T-helper 17 cell (primary cell): ENCODE measurements around the gene DLD. TPM values are rescaled to one million over a fixed set of nuclear protein-coding genes. Genes with fewer than 3 reads are reported as not detected.
A peak's percentile ranks its signal among the peaks of the same experiment; 100 is the strongest.
"Not testable (repeated sequence)": the region's sequence is repeated elsewhere in the genome, so short reads cannot be mapped to it uniquely, and the experiment has no call there.

Experiments
- ATAC-seq: fragments of 150-1000 bp; cut with Tn5 transposase; 2 replicates; pipeline ENCODE4 v1.10.0; 2021; ENCODE audit warnings: mild to moderate bottlenecking, moderate library complexity
- DNase-seq, 3 donors: peaks; one replicate each; pipeline versions ENCODE4 v3.0.0 to v3.0.0-alpha.2; 2020 to 2021
- H3K9me3 ChIP-seq: one replicate; pipeline ENCODE4 v1.7.0; 2013; ENCODE audit warnings: low read length, mild to moderate bottlenecking; ENCODE audit not compliant: control insufficient read depth, poor library complexity, severe bottlenecking
- H3K27ac Mint-ChIP-seq: one replicate; pipeline ENCODE4 v1.8.0; 2022; ENCODE audit warnings: mild to moderate bottlenecking, moderate library complexity, mixed read lengths
- H3K27me3 Mint-ChIP-seq: one replicate; pipeline ENCODE4 v1.8.0; 2022; ENCODE audit warnings: mixed read lengths
- H3K36me3 Mint-ChIP-seq: one replicate; pipeline ENCODE4 v1.8.0; 2022; ENCODE audit warnings: low read depth, mixed read lengths
- H3K4me1 Mint-ChIP-seq: one replicate; pipeline ENCODE4 v1.8.0; 2022; ENCODE audit warnings: mild to moderate bottlenecking, mixed read lengths
- H3K4me3 Mint-ChIP-seq: one replicate; pipeline ENCODE4 v1.8.0; 2022; ENCODE audit warnings: mild to moderate bottlenecking, moderate library complexity, mixed read lengths
- total RNA-seq, 4 donors: library from RNA in 2 of 4; stranded (reverse) in 2 of 4; gene quantifications; one replicate each; pipeline ENCODE4 v1.2.3 and lab custom pipeline; 2022 to 2026

DLD gene, protein sequence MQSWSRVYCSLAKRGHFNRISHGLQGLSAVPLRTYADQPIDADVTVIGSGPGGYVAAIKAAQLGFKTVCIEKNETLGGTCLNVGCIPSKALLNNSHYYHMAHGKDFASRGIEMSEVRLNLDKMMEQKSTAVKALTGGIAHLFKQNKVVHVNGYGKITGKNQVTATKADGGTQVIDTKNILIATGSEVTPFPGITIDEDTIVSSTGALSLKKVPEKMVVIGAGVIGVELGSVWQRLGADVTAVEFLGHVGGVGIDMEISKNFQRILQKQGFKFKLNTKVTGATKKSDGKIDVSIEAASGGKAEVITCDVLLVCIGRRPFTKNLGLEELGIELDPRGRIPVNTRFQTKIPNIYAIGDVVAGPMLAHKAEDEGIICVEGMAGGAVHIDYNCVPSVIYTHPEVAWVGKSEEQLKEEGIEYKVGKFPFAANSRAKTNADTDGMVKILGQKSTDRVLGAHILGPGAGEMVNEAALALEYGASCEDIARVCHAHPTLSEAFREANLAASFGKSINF
- total RNA-seq (10 to 100 TPM; 49.4 to 64.5 TPM), total RNA-seq (lab: John Stamatoyannopoulos, UW) (43.1 to 47.8 reads per million in 2 donors)

DNA sequence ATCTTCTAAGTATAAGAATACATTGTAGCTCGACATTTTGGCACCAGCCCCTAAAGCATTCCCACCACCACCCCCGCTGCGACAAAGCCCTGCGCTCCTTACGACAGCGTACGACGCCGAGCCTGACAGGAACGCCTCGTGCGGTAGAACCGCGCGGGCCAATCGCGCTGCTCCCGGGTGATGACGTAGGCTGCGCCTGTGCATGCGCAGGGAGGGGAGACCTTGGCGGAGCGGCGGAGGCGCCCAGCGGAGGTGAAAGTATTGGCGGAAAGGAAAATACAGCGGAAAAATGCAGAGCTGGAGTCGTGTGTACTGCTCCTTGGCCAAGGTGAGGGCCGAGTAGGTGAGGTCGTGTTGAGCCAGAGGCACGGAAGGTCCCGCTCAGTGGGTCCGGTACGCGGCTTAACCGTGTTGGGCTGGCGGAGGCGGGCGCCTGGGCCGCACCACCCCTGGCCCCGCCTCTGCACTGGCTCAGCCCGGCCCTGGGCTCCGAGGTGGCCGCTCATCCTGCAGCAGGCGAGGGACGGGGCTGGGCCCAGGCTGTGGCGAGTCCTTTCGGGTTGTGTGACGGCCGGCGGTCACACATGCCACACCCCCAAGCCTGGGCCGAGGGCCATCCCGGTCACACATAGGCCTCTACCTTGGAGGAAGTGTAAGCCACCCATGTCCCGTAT lies at the start of gene DLD:
DLD (plus strand) TSS at position 222 of the 674 bp plus-strand sequence; CDS start at position 290, 68 bp downstream.
- H3K4me3 Mint-ChIP-seq, result peak within 1 kb of the TSS; percentile 100
- DNase-seq (peak; percentile 87 to 89 (median 87)), ATAC-seq (peak; percentile 97)
- H3K4me1 Mint-ChIP-seq, result peaks cover 43% of the 10 kb centered on the region
- peak within 1 kb of the TSS; percentile 99 for H3K27ac Mint-ChIP-seq
- H3K27me3 Mint-ChIP-seq, result no peaks in the 10 kb centered on the region
- no peaks in the 10 kb centered on the region for H3K9me3 ChIP-seq
- peaks cover 15% of the 10 kb centered on the region for H3K36me3 Mint-ChIP-seq

DNA sequence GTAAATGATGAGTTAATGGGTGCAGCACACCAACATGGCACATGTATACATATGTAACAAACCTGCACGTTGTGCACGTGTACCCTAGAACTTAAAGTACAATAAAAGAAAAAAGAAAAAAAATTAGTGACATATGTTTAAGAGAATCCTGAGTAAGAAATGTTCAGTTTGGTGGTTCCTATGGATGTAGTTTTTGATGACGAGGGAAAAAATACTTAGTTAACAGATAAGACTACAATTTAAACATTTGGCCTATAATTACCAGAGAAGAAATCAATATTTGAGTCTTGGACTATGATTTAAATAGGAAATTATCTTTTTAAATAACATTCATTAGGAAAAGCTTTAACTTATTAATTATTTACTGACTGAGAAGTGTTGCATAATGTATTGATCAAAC lies 48.8 kb upstream of the DLD start:
- peaks cover 6% of the 10 kb centered on the region for H3K36me3 Mint-ChIP-seq
- no peak overlapping the region for H3K4me3 Mint-ChIP-seq
- H3K9me3 ChIP-seq, result no peaks in the 10 kb centered on the region
- no peak overlapping the region for H3K27ac Mint-ChIP-seq
- peaks cover 12% of the 10 kb centered on the region for H3K4me1 Mint-ChIP-seq
- H3K27me3 Mint-ChIP-seq, result peaks cover 6% of the 10 kb centered on the region
- ATAC-seq (no peak), DNase-seq (no peak)

DNA sequence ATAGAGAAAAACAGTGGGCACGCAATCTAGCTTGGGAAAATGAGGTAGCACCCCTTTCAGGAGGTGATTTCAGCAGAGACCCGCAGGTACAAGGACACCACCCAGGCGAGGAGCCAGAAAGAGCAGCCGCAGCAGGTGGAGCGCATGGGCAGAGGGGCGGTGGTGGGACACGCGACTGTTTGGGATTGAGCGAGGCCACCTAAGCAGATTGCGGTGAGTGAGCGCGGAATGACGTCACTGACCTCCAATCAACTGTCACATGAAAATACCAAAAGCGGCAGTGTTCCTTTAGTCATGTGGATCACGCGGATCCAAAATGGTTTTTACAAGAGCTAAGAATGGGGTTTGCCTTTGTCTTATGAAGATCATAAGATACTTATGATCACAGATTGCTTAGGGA lies 47.8 kb upstream of the DLD start:
- H3K36me3 Mint-ChIP-seq, result peaks cover 6% of the 10 kb centered on the region
- ATAC-seq, result no peak

DNA sequence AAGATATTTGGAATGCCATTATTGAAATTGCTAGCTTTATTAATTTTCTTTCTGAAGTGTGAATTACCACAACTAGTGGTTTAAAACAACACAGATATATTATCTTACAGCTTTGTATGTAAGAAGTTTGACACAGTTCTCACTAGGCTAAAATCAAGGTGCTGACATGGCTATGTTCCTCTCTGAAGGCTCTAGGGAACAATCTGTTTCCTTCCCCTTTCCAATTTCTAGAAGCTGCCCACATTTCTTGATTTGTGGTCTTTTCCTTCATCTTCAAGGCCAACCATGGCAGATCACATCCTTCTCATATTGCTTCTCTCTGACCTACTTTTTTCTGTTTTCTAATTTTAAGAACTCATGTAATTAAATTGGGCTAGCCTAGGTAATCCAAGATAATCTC lies 44.7 kb upstream of the DLD start:
- no peak for ATAC-seq
- DNase-seq, result no peak
- no peaks in the 10 kb centered on the region for H3K27me3 Mint-ChIP-seq
- peaks cover 10% of the 10 kb centered on the region for H3K4me1 Mint-ChIP-seq
- H3K9me3 ChIP-seq, result no peaks in the 10 kb centered on the region
- H3K36me3 Mint-ChIP-seq, result peaks cover 4% of the 10 kb centered on the region
- H3K4me3 Mint-ChIP-seq, result no peak overlapping the region
- no peak overlapping the region for H3K27ac Mint-ChIP-seq

More for the DNA sequence above, 47.8 kb upstream of the DLD start:
- Mint-ChIP-seq H3K4me3 (no peak overlapping the region), H3K27me3 (no peaks in the 10 kb centered on the region), H3K27ac (no peak overlapping the region), H3K4me1 (peaks cover 10% of the 10 kb centered on the region)
- no peaks in the 10 kb centered on the region for H3K9me3 ChIP-seq
- no peak for DNase-seq

DNA sequence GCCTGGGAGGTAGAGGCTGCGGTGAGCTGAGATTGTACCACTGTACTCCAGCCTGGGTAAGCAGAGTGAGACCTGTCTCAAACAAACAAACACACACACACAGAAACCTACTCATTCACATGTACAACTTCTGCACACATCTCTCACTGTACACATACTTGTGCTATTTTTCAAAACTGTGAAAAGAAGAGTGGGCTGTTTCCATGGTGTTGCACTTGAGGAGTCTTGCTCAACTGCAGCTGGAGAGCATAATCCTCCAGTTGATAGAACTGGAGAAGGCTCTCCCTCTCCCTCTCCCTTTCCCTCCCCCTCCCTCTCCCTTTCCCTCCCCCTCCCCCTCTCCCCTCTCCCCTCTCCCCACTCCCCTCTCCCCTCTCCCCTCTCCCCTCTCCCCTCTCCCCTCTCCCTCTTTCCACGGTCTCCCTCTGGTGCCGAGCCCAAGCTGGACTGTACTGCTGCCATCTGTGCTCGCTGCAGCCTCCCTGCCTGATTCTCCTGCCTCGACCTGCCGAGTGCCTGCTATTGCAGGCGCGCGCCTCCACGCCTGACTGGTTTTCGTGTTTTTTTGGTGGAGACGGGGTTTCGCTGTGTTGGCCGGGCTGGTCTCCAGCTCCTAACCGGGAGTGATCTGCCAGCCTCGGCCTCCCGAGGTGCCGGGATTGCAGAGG lies 43.7 kb upstream of the DLD start:
- no peaks in the 10 kb centered on the region for H3K27me3 Mint-ChIP-seq
- H3K4me3 Mint-ChIP-seq, result no peak overlapping the region
- ATAC-seq, result no peak
- no peak for DNase-seq
- peaks cover 10% of the 10 kb centered on the region for H3K4me1 Mint-ChIP-seq
- H3K36me3 Mint-ChIP-seq, result peaks cover 4% of the 10 kb centered on the region
- H3K9me3 ChIP-seq, result no peaks in the 10 kb centered on the region
- H3K27ac Mint-ChIP-seq, result no peak overlapping the region

DNA sequence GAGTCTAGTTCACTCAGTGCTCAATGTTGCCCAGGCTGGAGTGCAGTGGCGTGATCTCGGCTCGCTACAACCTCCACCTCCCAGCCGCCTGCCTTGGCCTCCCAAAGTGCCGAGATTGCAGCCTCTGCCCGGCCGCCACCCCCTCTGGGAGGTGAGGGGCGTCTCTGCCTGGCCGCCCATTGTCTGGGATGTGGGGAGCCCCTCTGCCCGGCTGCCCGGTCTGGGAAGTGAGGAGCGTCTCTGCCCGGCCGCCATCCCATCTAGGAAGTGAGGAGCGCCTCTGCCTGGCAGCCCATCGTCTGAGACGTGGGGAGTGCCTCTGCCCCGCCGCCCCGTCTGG lies 43.2 kb upstream of the DLD start:
- not testable (repeated sequence) for DNase-seq

DNA sequence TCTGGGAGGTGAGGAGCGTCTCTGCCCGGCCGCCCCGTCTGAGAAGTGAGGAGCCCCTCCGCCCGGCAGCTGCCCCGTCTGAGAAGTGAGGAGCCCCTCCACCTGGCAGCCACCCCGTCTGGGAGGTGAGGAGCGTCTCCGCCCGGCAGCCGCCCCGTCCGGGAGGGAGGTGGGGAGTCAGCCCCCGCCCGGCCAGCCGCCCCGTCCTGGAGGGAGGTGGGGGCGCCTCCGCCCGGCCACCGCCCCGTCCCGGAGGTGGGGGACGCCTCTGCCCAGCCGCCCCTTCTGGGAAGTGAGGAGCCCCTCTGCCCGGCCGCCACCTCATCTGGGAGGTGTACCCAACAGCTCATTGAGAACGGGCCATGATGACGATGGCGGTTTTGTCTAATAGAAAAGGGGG lies 42.8 kb upstream of the DLD start:
- not testable (repeated sequence) for H3K4me3 Mint-ChIP-seq, H3K9me3 ChIP-seq, H3K27me3 Mint-ChIP-seq, ATAC-seq, H3K4me1 Mint-ChIP-seq, H3K36me3 Mint-ChIP-seq, DNase-seq, H3K27ac Mint-ChIP-seq

More for the DNA sequence above, 43.2 kb upstream of the DLD start:
- H3K9me3 ChIP-seq, H3K27ac Mint-ChIP-seq, ATAC-seq, H3K36me3 Mint-ChIP-seq, H3K27me3 Mint-ChIP-seq, H3K4me3 Mint-ChIP-seq, H3K4me1 Mint-ChIP-seq: not testable (repeated sequence)

DNA sequence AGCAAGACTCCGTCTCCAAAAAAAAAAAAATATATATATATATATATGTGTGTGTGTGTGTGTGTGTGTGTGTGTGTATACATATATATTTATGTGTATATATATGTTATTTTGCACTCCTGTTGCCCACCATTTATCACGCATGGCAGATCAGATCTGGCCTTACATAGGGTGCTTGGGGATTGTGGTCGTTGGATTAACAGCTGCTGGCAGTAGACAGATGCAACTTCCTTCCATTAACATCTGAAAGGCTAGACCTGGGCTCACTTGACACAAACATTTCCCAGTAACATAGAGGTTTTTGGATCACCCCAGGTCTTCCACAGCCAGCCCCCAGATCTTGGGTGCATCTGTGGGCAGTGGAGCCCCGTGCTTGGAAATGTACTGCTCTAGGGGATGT lies 40.8 kb upstream of the DLD start:
- Mint-ChIP-seq H3K27me3 (no peaks in the 10 kb centered on the region), H3K4me3 (no peak overlapping the region), H3K36me3 (peaks cover 5% of the 10 kb centered on the region), H3K27ac (no peak overlapping the region), H3K4me1 (peaks cover 14% of the 10 kb centered on the region)
- H3K9me3 ChIP-seq, result no peaks in the 10 kb centered on the region
- ATAC-seq, result no peak
- DNase-seq, result no peak

DNA sequence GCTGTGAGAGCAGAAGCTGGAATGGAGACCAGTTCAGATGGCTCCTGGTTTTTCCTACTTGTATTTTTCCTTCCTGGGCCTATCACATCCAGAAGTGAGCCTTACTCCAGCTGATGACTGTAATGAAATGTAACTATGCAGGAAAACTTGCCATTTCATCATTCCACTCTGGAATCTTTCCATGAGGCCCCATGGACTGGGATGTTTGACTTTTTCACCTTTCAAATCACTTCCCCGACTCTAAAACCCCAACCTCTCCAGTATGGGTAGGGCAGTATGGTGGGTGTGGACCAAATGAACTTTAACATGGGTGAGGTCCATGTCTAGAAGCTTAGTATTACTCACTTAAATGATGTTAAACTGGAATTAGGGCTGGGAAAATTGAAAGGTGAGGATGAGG lies 40.3 kb upstream of the DLD start:
- no peak for DNase-seq
- H3K27ac Mint-ChIP-seq, result no peak overlapping the region
- H3K36me3 Mint-ChIP-seq, result peaks cover 5% of the 10 kb centered on the region
- peaks cover 14% of the 10 kb centered on the region for H3K4me1 Mint-ChIP-seq
- no peaks in the 10 kb centered on the region for H3K9me3 ChIP-seq
- H3K4me3 Mint-ChIP-seq, result no peak overlapping the region
- ATAC-seq, result no peak
- no peaks in the 10 kb centered on the region for H3K27me3 Mint-ChIP-seq

DNA sequence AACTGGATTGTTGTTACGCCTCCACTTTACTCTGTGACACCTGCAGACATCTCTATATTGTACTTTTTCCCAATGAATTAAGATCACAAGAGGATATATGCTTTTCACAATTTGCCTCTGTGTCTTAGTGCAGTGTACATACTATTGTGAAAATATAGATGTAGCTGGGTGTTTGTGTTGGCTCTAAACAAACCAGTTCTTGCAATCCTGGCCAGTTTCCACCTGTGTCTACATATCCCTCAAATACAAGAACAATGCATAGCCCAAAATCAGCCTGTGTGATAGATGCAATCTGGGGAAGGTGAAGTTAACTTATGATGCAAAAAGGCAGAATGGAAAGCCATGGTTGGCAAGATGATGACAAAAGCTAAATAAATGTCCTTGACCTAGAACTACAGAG lies 36.5 kb upstream of the DLD start:
- ATAC-seq (no peak), DNase-seq (no peak)
- peaks cover 5% of the 10 kb centered on the region for H3K36me3 Mint-ChIP-seq
- no peak overlapping the region for H3K4me3 Mint-ChIP-seq
- H3K9me3 ChIP-seq, result no peaks in the 10 kb centered on the region
- no peaks in the 10 kb centered on the region for H3K27me3 Mint-ChIP-seq
- peaks cover 33% of the 10 kb centered on the region for H3K4me1 Mint-ChIP-seq
- H3K27ac Mint-ChIP-seq, result peak overlapping the region; percentile 19

DNA sequence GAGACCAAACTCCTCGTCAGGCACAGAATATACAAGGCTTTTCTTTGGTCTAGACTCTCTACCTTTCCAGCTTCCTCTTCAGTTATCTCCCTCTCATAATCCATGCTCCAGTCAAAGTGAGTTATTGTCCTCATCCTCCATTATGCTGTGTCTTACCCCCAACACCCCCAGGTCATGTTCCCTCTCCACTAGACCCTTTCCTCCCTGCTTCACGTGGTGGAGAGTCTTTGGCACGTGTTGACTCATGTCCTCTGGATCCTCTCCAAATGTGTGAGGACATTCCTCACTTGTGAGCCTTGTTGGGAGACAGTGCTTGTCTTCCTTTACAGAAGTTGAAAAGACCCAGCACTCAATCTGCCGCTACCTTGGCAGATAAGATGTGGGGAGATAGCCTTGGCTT lies 36.0 kb upstream of the DLD start:
- peaks cover 5% of the 10 kb centered on the region for H3K36me3 Mint-ChIP-seq
- ATAC-seq, result no peak
- H3K4me1 Mint-ChIP-seq, result peaks cover 36% of the 10 kb centered on the region
- peak overlapping the region; percentile 19 for H3K27ac Mint-ChIP-seq
- no peak for DNase-seq
- H3K27me3 Mint-ChIP-seq, result no peaks in the 10 kb centered on the region
- H3K9me3 ChIP-seq, result no peaks in the 10 kb centered on the region
- H3K4me3 Mint-ChIP-seq, result no peak overlapping the region

DNA sequence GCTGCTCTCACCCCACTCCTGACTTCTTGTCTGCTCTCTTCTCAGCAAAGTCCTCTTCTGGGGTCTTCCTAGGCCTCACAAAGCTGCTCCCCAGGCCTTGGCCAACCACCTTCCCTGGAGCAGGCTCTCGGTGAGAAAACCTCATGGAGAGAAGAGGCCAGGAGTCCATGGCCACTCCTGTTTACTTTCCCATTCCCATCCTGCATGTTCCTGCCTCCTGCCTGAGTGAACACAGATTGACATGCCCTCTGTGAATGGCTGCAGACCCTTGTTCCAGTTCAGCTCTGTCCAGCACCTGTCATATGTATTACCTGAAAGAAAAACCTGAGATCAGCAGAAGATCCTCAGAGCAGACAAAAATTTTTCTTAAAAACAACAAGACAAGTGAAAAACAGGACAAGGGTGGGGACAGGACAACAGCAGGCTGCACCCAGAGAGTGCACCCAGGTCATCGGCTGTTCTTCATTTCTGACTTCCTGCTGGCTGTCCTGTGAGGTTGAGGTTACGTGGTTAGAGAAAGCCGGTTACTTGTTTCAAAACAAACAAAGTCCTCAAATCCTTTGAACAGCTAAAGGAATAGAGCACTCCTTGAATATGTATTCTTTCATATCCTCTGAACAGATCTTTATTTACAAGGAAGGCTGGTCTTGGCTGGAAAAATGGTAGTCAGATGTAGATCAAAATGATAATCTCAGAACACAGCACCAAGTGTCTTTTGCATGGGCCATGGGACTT lies 34.0 kb upstream of the DLD start:
- H3K27ac Mint-ChIP-seq, result peak overlapping the region; percentile 92
- peaks cover 44% of the 10 kb centered on the region for H3K4me1 Mint-ChIP-seq
- H3K36me3 Mint-ChIP-seq, result peaks cover 5% of the 10 kb centered on the region
- DNase-seq (peak in 1 of 3 donors; percentile 6), ATAC-seq (peak; percentile 93)
- no peaks in the 10 kb centered on the region for H3K27me3 Mint-ChIP-seq
- peak overlapping the region; percentile 70 for H3K4me3 Mint-ChIP-seq
- peaks cover 4% of the 10 kb centered on the region for H3K9me3 ChIP-seq

DNA sequence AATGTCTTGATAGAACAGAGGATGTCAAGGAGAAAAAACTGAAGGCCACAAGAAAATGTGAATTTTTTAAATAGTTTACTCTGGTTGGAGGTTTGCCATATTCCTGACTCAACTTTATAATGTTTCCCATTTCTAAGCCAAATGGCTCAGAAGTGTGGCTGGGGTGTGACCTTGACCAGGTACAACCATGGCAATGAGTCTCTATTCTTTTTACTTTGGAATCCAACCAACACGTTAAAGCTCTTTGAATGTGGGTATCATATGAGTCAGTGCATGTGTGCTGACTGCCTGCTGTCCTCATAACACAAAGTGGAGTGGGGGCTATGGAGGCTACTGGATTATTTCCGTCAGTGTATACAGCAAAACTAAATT lies 33.5 kb upstream of the DLD start:
- peaks cover 44% of the 10 kb centered on the region for H3K4me1 Mint-ChIP-seq

More for the DNA sequence above, 33.5 kb upstream of the DLD start:
- H3K27me3 Mint-ChIP-seq, result no peaks in the 10 kb centered on the region
- peaks cover 4% of the 10 kb centered on the region for H3K9me3 ChIP-seq
- DNase-seq (no peak), ATAC-seq (peak; percentile 10)
- H3K27ac Mint-ChIP-seq, result peak overlapping the region; percentile 92
- H3K36me3 Mint-ChIP-seq, result peaks cover 5% of the 10 kb centered on the region
- peak overlapping the region; percentile 70 for H3K4me3 Mint-ChIP-seq
